ENCODE data around the gene EPHB3. TPM values are rescaled to one million over a fixed set of nuclear protein-coding genes. Genes with fewer than 3 reads are reported as not detected.

Gene EPHB3
- polyA plus RNA-seq, 1 experiment: 3.3 TPM

GRCh38 chr3:184539801-184540435 lies 21.7 kb upstream of the EPHB3 start:
- ChIA-PET POLR2A (no interaction called here), CTCF (interaction anchor here (0.7 to 12.6 kb wide), 13 partner anchors 11 to 1224 kb away, joined by 3 to 195 read pairs (median 6); no protein-coding TSS in a partner anchor)
- no peak for TF ChIP-seq CTCF (IDR thresholded peaks at IDR 0.05; ENCODE audit: insufficient read depth, low read depth, low read length)
- no peak for DNase-seq (ENCODE audit: low read depth)
- H3K27me3 ChIP-seq (ENCODE audit: control insufficient read depth, insufficient read depth, low read length): peaks cover 20% of the 10 kb centered on the region
- no peak overlapping the region for H3K4me3 ChIP-seq (ENCODE audit: low read depth, low read length)
- H3K36me3 ChIP-seq (ENCODE audit: control insufficient read depth, insufficient read depth, low read length): no peaks in the 10 kb centered on the region

- Histone ChIP-seq H3K27me3 (ENCODE audit: control insufficient read depth, insufficient read depth, low read length) (peaks cover 20% of the 10 kb centered on the region), H3K4me3 (ENCODE audit: low read depth, low read length) (no peak overlapping the region), H3K36me3 (ENCODE audit: control insufficient read depth, insufficient read depth, low read length) (no peaks in the 10 kb centered on the region)
- CTCF ChIA-PET: interaction anchor here (0.6 to 12.6 kb wide), 25 partner anchors 9 to 648 kb away, joined by 3 to 195 read pairs (median 4); no protein-coding TSS in a partner anchor
- peak; percentile 69 for TF ChIP-seq CTCF (IDR thresholded peaks at IDR 0.05; ENCODE audit: insufficient read depth, low read depth, low read length)
- POLR2A ChIA-PET: no interaction called here
- DNase-seq (ENCODE audit: low read depth): no peak
Observed at GRCh38 chr3:184540777-184541681, 20.6 kb upstream of the EPHB3 start.

- DNase-seq (ENCODE audit: low read depth): no peak
- CTCF ChIA-PET: interaction anchor here (0.6 to 12.6 kb wide), 20 partner anchors 8 to 236 kb away, joined by 3 to 195 read pairs (median 5); no protein-coding TSS in a partner anchor
- POLR2A ChIA-PET: no interaction called here
- no peaks in the 10 kb centered on the region for H3K36me3 ChIP-seq (ENCODE audit: control insufficient read depth, insufficient read depth, low read length)
- no peak overlapping the region for H3K4me3 ChIP-seq (ENCODE audit: low read depth, low read length)
- peaks cover 15% of the 10 kb centered on the region for H3K27me3 ChIP-seq (ENCODE audit: control insufficient read depth, insufficient read depth, low read length)
- no peak for TF ChIP-seq CTCF (IDR thresholded peaks at IDR 0.05; ENCODE audit: insufficient read depth, low read depth, low read length)
Observed at GRCh38 chr3:184541886-184542562, 19.6 kb upstream of the EPHB3 start.

- ChIA-PET CTCF (interaction anchor here (0.6 to 12.6 kb wide), 10 partner anchors 14 to 239 kb away, joined by 3 to 195 read pairs (median 6); no protein-coding TSS in a partner anchor), POLR2A (no interaction called here)
- DNase-seq (ENCODE audit: low read depth): no peak
- TF ChIP-seq CTCF (IDR thresholded peaks at IDR 0.05; ENCODE audit: insufficient read depth, low read depth, low read length): no peak
- Histone ChIP-seq H3K36me3 (ENCODE audit: control insufficient read depth, insufficient read depth, low read length) (no peaks in the 10 kb centered on the region), H3K27me3 (ENCODE audit: control insufficient read depth, insufficient read depth, low read length) (peaks cover 15% of the 10 kb centered on the region), H3K4me3 (ENCODE audit: low read depth, low read length) (no peak overlapping the region)
Observed at GRCh38 chr3:184542577-184542976, 19.0 kb upstream of the EPHB3 start.

All from BJ (cell line).